PC-9 (cell line): ENCODE data around the gene CILP2. TPM values are rescaled to one million over a fixed set of nuclear protein-coding genes. Genes with fewer than 3 reads are reported as not detected.

Source experiments
- BruUV-seq: library from RNA; stranded (reverse); fragments of 400-500 nt; replicated peaks from 2 replicates; lab custom pipeline; 2021; lab: Mats Ljungman, UMichigan
- CTCF ChIA-PET: fragments of 300-600 bp; sonication (Branson Sonifier 250); formaldehyde crosslinking; loops from one replicate; lab custom pipeline; 2022; ENCODE audit warnings: antibody characterized with exemption; lab: Charles Lee
- POLR2A ChIA-PET: fragments of 300-600 bp; sonication (Branson Sonifier 250); formaldehyde crosslinking; loops from one replicate; lab custom pipeline; 2022; ENCODE audit warnings: antibody characterized with exemption; ENCODE audit not compliant: unreplicated experiment; lab: Charles Lee
- DNase-seq, 2 experiments: peaks; one replicate each; pipeline versions ENCODE4 v3.0.0 to v3.0.0-alpha.2; 2015 to 2022; ENCODE audit warnings: mixed read lengths in 1 of 2
- H2AFZ ChIP-seq: fragments of 200-600 bp; sonication (generic); 2 replicates; pipeline ENCODE4 v1.8.1; 2017; ENCODE audit warnings: antibody characterized with exemption
- H3F3A ChIP-seq: fragments of 200-600 bp; sonication (generic); 2 replicates; pipeline ENCODE4 v1.8.1; 2017; ENCODE audit warnings: antibody characterized with exemption, mild to moderate bottlenecking, low read depth; ENCODE audit not compliant: insufficient read depth
- H3K27ac ChIP-seq: fragments of 200-600 bp; sonication (generic); 2 replicates; pipeline ENCODE4 v1.6.1; 2016; ENCODE audit warnings: mixed run types
- H3K27me3 ChIP-seq: fragments of 200-600 bp; sonication (generic); 2 replicates; pipeline ENCODE4 v1.6.1; 2016; ENCODE audit warnings: low read depth, mixed run types; ENCODE audit not compliant: insufficient read depth
- H3K36me3 ChIP-seq: fragments of 200-600 bp; sonication (generic); 2 replicates; pipeline ENCODE4 v1.6.1; 2016; ENCODE audit warnings: low read depth, mixed run types
- H3K4me1 ChIP-seq: fragments of 200-600 bp; sonication (generic); replicated peaks from 2 replicates; pipeline ENCODE4 v1.6.1; 2016; ENCODE audit warnings: mixed run types; ENCODE audit not compliant: insufficient read depth
- H3K4me2 ChIP-seq: fragments of 200-600 bp; sonication (generic); 2 replicates; pipeline ENCODE4 v1.6.1; 2017; ENCODE audit warnings: mixed run types
- H3K4me3 ChIP-seq: fragments of 200-600 bp; sonication (generic); 2 replicates; pipeline ENCODE4 v1.6.1; 2016; ENCODE audit warnings: mixed run types
- H3K79me2 ChIP-seq: fragments of 200-600 bp; sonication (generic); 2 replicates; pipeline ENCODE4 v1.6.1; 2017; ENCODE audit warnings: low read depth, mixed run types
- H3K9me2 ChIP-seq: fragments of 200-600 bp; sonication (generic); 2 replicates; pipeline ENCODE4 v1.8.1; 2017; ENCODE audit warnings: mild to moderate bottlenecking; ENCODE audit not compliant: insufficient read depth
- H3K9me3 ChIP-seq: fragments of 200-600 bp; sonication (generic); 2 replicates; pipeline ENCODE4 v1.8.1; 2016; ENCODE audit warnings: low read depth; ENCODE audit not compliant: insufficient read depth
- H4K20me1 ChIP-seq: fragments of 200-600 bp; sonication (generic); 2 replicates; pipeline ENCODE4 v1.8.1; 2017; ENCODE audit not compliant: insufficient read depth
- CTCF ChIP-seq: fragments of 200-600 bp; sonication (generic); conservative IDR thresholded peaks from 2 replicates; pipeline ENCODE4 v1.6.1; 2017; ENCODE audit warnings: mixed run types, antibody characterized with exemption, mild to moderate bottlenecking, moderate library complexity
- EZH2 ChIP-seq: fragments of 200-600 bp; sonication (generic); IDR thresholded peaks from 2 replicates; pipeline ENCODE4 v1.8.0; 2017; ENCODE audit warnings: antibody characterized with exemption, low read depth
- intact Hi-C: fragments of 100-400 bp; cut with micrococcal nuclease; formaldehyde crosslinking; loops from one replicate; pipeline ENCODE4 v1.10.0; 2022; ENCODE audit not compliant: unreplicated experiment
- total RNA-seq: library from RNA; stranded (reverse); gene quantifications from 2 replicates; pipeline ENCODE4 v1.2.3, GENCODE V29; 2021

Gene CILP2
- total RNA-seq, 1 experiment from 2014 or later = 1.1 TPM

DNA sequence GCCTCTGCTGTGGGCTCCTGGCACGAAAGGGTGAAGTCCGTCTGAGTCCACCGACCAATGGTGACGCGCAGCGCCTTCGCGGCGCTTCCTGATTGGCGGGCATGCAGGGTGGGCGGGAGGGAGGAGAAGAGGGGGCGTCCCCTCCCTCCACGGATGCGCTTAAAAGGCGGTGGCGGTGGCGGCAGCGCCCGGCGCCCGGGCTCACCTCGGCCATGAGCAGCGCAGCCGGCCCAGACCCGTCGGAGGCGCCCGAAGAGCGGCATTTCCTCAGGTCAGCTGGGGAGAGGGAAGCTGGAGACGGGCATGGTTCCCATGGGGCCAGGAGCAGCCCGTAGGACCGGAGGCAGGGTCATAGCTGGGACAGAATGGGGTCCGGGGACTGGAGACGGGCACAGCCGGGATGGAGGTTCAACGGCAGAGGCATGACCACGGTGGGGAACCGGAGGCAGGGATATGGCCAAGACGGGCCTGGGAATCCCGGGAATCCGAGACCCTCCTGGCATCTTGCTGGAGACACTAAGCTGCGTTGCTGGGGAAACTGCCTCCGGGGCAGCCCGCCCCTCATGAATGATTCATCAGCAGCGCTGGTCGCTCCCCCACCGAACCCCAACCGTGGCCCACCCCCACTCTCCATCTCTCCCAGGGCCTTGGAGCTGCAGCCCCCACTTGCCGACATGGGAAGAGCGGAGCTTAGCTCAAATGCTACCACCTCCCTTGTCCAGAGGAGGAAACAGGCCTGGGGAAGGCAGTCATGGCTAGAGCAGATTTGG lies 9.2 kb upstream of the CILP2 start, which contains the start of gene YJEFN3:
TSS of gene YJEFN3 (plus strand) at position 191 of the 770 bp plus-strand sequence. CDS start at position 213, 22 bp downstream.
- no peaks in the 10 kb centered on the region for H3K79me2 ChIP-seq
- H3K36me3 ChIP-seq = peaks cover 5% of the 10 kb centered on the region; the same call in 1 of the 2 replicates
- H3K27me3 ChIP-seq = no peaks in the 10 kb centered on the region
- no peak within 1 kb of the TSS for H3K4me3 ChIP-seq
- DNase-seq = no peak
- H3K9me2 ChIP-seq = no peaks in the 10 kb centered on the region
- H3K4me1 ChIP-seq = no peaks in the 10 kb centered on the region
- H3K9me3 ChIP-seq = no peaks in the 10 kb centered on the region
- ChIA-PET CTCF (interaction anchor here (0.5 to 0.6 kb wide), 3 partner anchors 24 to 467 kb away, joined by 3 to 5 read pairs (median 3); no protein-coding TSS in a partner anchor), POLR2A (interaction anchor here (0.7 kb wide), 1 partner anchor 119 kb away, joined by 5 read pairs; no protein-coding TSS in a partner anchor)
- H3F3A ChIP-seq = peaks cover 32% of the 10 kb centered on the region
- BruUV-seq = no TSS peak
- H2AFZ ChIP-seq = no peak within 1 kb of the TSS
- H4K20me1 ChIP-seq = peaks cover 27% of the 10 kb centered on the region
- TF ChIP-seq CTCF = no peak
- no peak for TF ChIP-seq EZH2
- intact Hi-C loops = no loop called here
- H3K27ac ChIP-seq = no peak within 1 kb of the TSS
- H3K4me2 ChIP-seq = no peak within 1 kb of the TSS

GRCh38 chr19:19529783-19530422 lies 8.2 kb upstream of the CILP2 start:
- TF ChIP-seq EZH2 (no peak), CTCF (no peak)
- Histone ChIP-seq H3K4me2 (no peak overlapping the region), H3K9me2 (no peaks in the 10 kb centered on the region), H3K9me3 (no peaks in the 10 kb centered on the region), H3K4me3 (no peak overlapping the region), H3K79me2 (no peaks in the 10 kb centered on the region), H2AFZ (no peak overlapping the region), H3K36me3 (peaks cover 5% of the 10 kb centered on the region; the same call in 1 of the 2 replicates), H3K27ac (no peak overlapping the region), H3K4me1 (no peaks in the 10 kb centered on the region), H3F3A (peaks cover 38% of the 10 kb centered on the region), H3K27me3 (no peaks in the 10 kb centered on the region), H4K20me1 (peaks cover 17% of the 10 kb centered on the region)
- no TSS peak for BruUV-seq
- CTCF ChIA-PET = no interaction called here
- DNase-seq = no peak
- POLR2A ChIA-PET = no interaction called here
- intact Hi-C loops = loop anchor here (5.0 to 10.0 kb wide), 2 partner anchors 245 to 747 kb away; no protein-coding TSS in a partner anchor

- Histone ChIP-seq H3K9me2 (no peaks in the 10 kb centered on the region), H3F3A (peaks cover 38% of the 10 kb centered on the region), H3K9me3 (no peaks in the 10 kb centered on the region), H3K27ac (no peak overlapping the region), H3K36me3 (peaks cover 5% of the 10 kb centered on the region; the same call in 1 of the 2 replicates), H3K27me3 (no peaks in the 10 kb centered on the region), H3K79me2 (no peaks in the 10 kb centered on the region), H3K4me1 (no peaks in the 10 kb centered on the region), H2AFZ (no peak overlapping the region), H3K4me2 (no peak overlapping the region), H3K4me3 (no peak overlapping the region), H4K20me1 (peaks cover 12% of the 10 kb centered on the region; the same call in 1 of the 2 replicates)
- intact Hi-C loops = loop anchor here (5.0 to 10.0 kb wide), 2 partner anchors 244 to 747 kb away; no protein-coding TSS in a partner anchor
- BruUV-seq = no TSS peak
- TF ChIP-seq EZH2 = no peak
- ChIA-PET CTCF (no interaction called here), POLR2A (no interaction called here)
- no peak for DNase-seq
Observed at GRCh38 chr19:19530423-19530804, 7.7 kb upstream of the CILP2 start.
